ENCODE results near the gene AK9. TPM values are rescaled to one million over a fixed set of nuclear protein-coding genes. Genes with fewer than 3 reads are reported as not detected.

The AK9 gene
- total and polyA plus RNA-seq, 7 donors = 2.8 to 23.3 (median 14.3) TPM

DNA sequence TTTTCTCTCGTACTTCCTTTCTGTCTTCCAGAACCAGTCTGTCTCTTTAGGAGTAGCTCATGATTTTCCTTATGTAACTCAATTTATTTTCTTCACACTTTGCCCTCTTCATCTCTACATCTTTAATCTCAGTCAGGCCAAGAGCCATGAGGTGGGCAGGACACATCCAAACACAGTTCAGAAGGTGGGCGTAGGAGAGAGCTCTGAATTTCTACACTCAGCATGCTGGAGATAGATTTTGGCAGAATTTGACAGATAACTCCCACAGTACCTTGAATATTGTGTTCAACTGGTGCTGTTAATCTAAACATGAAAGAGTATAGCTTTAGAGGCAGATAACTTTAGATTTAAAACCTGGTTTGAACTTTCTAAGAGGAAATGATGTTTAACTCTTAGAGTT lies 184.2 kb downstream of the AK9 start:
- Histone ChIP-seq H3K9me3 (no peaks in the 10 kb centered on the region), H3K27ac (no peak overlapping the region), H3K27me3 (no peaks in the 10 kb centered on the region), H3K4me1 (no peaks in the 10 kb centered on the region), H3K4me3 (no peak overlapping the region), H3K36me3 (no peaks in the 10 kb centered on the region)
- no peak for TF ChIP-seq POLR2AphosphoS5 (IDR thresholded peaks at IDR 0.05)
- TF ChIP-seq POLR2A (IDR thresholded peaks at IDR 0.05) = no peak
- TF ChIP-seq, protein P1, sequence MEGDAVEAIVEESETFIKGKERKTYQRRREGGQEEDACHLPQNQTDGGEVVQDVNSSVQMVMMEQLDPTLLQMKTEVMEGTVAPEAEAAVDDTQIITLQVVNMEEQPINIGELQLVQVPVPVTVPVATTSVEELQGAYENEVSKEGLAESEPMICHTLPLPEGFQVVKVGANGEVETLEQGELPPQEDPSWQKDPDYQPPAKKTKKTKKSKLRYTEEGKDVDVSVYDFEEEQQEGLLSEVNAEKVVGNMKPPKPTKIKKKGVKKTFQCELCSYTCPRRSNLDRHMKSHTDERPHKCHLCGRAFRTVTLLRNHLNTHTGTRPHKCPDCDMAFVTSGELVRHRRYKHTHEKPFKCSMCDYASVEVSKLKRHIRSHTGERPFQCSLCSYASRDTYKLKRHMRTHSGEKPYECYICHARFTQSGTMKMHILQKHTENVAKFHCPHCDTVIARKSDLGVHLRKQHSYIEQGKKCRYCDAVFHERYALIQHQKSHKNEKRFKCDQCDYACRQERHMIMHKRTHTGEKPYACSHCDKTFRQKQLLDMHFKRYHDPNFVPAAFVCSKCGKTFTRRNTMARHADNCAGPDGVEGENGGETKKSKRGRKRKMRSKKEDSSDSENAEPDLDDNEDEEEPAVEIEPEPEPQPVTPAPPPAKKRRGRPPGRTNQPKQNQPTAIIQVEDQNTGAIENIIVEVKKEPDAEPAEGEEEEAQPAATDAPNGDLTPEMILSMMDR (IDR thresholded peaks at IDR 0.05) = no peak
- TF ChIP-seq EP300 (IDR thresholded peaks at IDR 0.05) = no peak
- no peak for DNase-seq
- 92 to 93% methylated on average over 2 of the region's 2 CpGs for WGBS, 2 donors
- intact Hi-C loops (cut with DNase I) = no loop called here

DNA sequence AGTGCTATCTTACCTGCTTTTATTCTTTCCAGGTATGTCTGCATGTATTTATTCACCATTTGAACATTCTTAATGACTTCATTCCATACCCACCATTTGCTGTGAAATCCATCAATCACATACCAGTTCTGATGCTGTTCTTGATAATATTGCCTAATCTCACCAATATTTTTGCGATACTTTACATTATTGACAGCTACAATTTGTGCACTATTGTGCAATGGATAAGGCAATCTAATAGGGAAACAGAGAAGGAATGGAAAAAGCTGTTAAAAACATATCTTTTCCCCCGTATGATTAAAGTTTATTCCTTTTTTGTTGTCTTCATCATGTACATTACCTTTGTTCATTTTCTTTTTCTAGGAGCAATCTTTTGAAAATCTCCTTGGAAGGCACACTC lies 184.7 kb downstream of the AK9 start:
- no peak overlapping the region for H3K4me3 ChIP-seq
- 94 to 96% methylated on average over 2 of the region's 2 CpGs for WGBS, 2 donors
- intact Hi-C loops (cut with DNase I) = no loop called here
- DNase-seq = no peak
- no peaks in the 10 kb centered on the region for H3K9me3 ChIP-seq
- H3K36me3 ChIP-seq = no peaks in the 10 kb centered on the region
- TF ChIP-seq, protein P1 (IDR thresholded peaks at IDR 0.05) = no peak
- TF ChIP-seq POLR2A (IDR thresholded peaks at IDR 0.05) (no peak), POLR2AphosphoS5 (IDR thresholded peaks at IDR 0.05) (no peak), EP300 (IDR thresholded peaks at IDR 0.05) (no peak)
- no peaks in the 10 kb centered on the region for H3K27me3 ChIP-seq
- no peaks in the 10 kb centered on the region for H3K4me1 ChIP-seq
- H3K27ac ChIP-seq = no peak overlapping the region

DNA sequence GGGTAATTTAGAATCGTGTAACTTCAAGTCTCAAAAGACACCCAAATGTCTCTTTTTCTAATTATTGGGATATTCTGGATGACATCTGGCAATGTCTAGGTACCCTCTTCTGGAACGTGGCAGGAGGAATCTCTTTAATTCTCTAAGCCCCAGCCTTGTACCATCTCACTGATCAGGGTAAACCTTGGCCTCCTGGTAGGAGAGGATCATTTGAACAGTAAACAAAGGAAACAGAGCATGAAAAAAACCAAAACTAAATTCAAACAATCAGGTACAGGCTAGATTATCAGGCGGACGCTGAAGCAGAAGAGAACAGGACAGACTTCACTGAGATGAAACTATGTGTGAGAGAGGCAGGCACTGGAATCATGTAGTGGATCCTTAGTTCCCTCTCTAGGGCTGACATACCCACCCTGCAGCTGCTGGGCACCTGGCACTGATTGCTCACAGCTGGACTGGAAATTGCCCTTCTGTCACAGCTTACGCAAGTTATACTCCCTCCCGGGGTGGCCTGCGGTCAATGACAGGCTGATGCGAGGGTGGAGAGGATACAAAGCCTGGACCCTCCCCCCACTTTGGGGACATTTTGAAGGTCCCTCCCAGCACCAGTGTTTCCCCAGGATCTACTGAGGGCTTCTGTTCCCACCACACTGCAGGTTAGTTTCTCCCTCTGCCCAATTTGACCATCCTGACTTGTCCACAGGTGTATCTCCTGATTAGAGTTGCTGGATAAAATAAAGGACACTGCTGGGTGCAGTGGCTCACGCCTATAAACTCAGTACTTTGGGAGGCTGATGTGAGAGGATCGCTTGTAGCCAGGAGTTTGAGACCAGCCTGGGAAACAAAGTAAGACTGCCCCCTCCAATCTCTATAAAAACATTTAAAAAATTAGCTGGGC lies 187.4 kb downstream of the AK9 start:
- TF ChIP-seq POLR2A (IDR thresholded peaks at IDR 0.05) = no peak
- TF ChIP-seq POLR2AphosphoS5 (IDR thresholded peaks at IDR 0.05) = no peak
- TF ChIP-seq, protein P1 (IDR thresholded peaks at IDR 0.05) = no peak
- TF ChIP-seq EP300 (IDR thresholded peaks at IDR 0.05) = no peak
- WGBS, 2 donors = 29 to 66% methylated on average over 10 of the region's 10 CpGs
- Histone ChIP-seq H3K27ac (no peak overlapping the region), H3K27me3 (no peaks in the 10 kb centered on the region), H3K9me3 (no peaks in the 10 kb centered on the region), H3K36me3 (no peaks in the 10 kb centered on the region), H3K4me3 (no peak overlapping the region), H3K4me1 (no peaks in the 10 kb centered on the region)
- no peak for DNase-seq
- intact Hi-C loops (cut with DNase I) = no loop called here

DNA sequence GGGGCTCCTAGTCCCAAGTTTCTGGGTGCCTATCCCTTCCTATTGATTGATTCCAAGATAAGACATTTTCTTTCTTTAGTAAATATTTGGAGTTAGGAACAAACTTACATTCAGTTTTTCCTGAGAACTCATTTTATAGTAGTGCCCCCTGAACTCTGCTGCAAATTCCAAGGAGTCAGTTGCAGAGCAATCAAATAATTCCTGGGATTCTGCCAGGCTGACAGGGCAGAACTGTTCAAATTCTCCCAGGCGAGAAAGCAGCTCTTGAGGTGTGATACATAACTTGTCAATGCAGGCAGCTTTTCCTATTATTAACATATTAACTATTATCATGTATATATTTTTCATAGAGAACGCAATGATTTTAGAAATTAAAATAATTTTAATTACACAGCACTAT lies 192.1 kb downstream of the AK9 start:
- Histone ChIP-seq H3K36me3 (no peaks in the 10 kb centered on the region), H3K27ac (no peak overlapping the region), H3K4me3 (no peak overlapping the region), H3K27me3 (no peaks in the 10 kb centered on the region), H3K9me3 (no peaks in the 10 kb centered on the region), H3K4me1 (no peaks in the 10 kb centered on the region)
- TF ChIP-seq POLR2AphosphoS5 (IDR thresholded peaks at IDR 0.05) (no peak), EP300 (IDR thresholded peaks at IDR 0.05) (no peak), POLR2A (IDR thresholded peaks at IDR 0.05) (no peak)
- TF ChIP-seq, protein P1 (IDR thresholded peaks at IDR 0.05) = no peak
- intact Hi-C loops (cut with DNase I) = no loop called here
- no peak for DNase-seq
- 50 to 85% methylated on average over 2 of the region's 2 CpGs for WGBS, 2 donors
